SK-N-MC (cell line): Measurements from ENCODE around the gene EEIG1.

Experiments
- EZH2 ChIP-seq: fragments of 200-600 bp; sonication (generic); IDR thresholded peaks from one replicate; pipeline ENCODE4 v1.6.1; 2017; ENCODE audit warnings: antibody characterized with exemption
- FOXP2 ChIP-seq: optimal IDR thresholded peaks from 2 replicates; pipeline ENCODE3; 2011; ENCODE audit warnings: mild to moderate bottlenecking, moderate library complexity; ENCODE audit not compliant: insufficient read depth; ENCODE audit errors: extremely low read length, control extremely low read depth
- POLR2AphosphoS5 ChIP-seq: IDR thresholded peaks from 2 replicates; pipeline ENCODE4 v1.6.1; 2012; ENCODE audit warnings: mild to moderate bottlenecking, low read depth, low read length, borderline replicate concordance

DNA sequence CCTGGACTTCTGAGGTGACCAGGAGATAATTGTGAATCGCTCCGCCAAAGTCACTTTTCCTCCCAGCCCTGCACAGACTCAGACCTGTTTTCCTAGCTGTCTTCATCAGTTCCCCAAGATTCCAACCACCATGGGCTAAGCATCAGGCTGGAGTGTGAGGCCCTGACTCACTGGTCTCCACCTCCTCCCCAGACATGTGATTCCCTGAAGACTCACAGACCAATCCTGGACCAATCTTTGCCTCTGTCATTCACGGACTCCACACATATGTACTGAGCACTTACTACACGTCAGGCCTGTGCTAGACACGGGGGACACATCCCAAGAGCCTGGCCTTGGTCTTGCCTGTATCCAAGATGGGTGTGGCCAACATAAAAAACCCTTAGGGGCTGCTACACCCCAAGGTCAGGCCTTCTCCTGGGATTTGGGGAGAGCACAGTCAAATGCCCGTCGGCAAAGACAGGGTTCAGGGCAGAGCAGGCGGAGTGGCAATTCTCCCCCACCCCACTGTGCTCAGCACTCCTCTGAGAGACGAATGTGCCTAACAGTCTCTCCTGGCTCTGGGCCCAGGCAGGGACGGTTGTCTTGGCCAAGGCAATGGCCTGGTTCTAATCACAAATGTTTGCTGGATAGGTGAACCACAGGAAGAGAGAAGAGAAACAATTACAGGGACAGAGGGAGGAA lies 11.9 kb downstream of the EEIG1 start:
- no peak for TF ChIP-seq EZH2
- TF ChIP-seq POLR2AphosphoS5, result no peak
- TF ChIP-seq FOXP2, result no peak
